ENCODE data around the gene PIGA. TPM values are rescaled to one million over a fixed set of nuclear protein-coding genes. Genes with fewer than 3 reads are reported as not detected.

The PIGA gene
- total and polyA plus RNA-seq, 9 of the 15 experiments (the other 6 are each of a cell fraction or from before 2014, with no cell fraction given): 14.8 to 36.9 (median 23.5) TPM

DNA sequence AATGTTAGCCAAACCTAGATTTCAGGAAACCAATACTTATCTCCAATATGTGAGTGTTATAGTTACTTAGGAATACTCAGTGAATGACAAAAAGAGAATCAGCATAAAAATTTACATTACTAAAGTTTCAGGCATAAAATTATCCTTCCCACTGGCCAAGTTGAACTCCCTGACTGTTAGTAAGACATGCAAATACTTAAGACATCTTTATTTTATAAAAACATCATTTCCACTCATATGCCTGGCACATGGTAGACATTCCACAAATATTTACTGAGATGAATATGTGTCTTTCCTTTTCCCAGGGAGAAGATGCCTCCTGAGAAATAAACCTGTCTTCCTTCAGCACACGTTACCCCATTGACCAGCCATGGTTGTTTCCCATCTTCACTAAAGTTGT is 41.6 kb upstream of the PIGA start (continued):
- TF ChIP-seq PATZ1 (CRISPR knock-in tag; IDR thresholded peaks at IDR 0.05; ENCODE audit: borderline replicate concordance) (no peak), POLR3G (IDR thresholded peaks at IDR 0.05; ENCODE audit: extremely low read depth, insufficient read length, insufficient replicate concordance) (no peak), ARNT (IDR thresholded peaks at IDR 0.05) (no peak), CREB3 (tag; conservative IDR thresholded peaks at IDR 0.05; ENCODE audit: low read depth) (no peak), MIER1 (IDR thresholded peaks at IDR 0.05; ENCODE audit: low read depth) (no peak), ZNF639 (CRISPR knock-in tag; conservative IDR thresholded peaks at IDR 0.05 in 1 of 2, IDR thresholded peaks at IDR 0.05 in 1 of 2) (no peak)
- TF ChIP-seq, protein P1, sequence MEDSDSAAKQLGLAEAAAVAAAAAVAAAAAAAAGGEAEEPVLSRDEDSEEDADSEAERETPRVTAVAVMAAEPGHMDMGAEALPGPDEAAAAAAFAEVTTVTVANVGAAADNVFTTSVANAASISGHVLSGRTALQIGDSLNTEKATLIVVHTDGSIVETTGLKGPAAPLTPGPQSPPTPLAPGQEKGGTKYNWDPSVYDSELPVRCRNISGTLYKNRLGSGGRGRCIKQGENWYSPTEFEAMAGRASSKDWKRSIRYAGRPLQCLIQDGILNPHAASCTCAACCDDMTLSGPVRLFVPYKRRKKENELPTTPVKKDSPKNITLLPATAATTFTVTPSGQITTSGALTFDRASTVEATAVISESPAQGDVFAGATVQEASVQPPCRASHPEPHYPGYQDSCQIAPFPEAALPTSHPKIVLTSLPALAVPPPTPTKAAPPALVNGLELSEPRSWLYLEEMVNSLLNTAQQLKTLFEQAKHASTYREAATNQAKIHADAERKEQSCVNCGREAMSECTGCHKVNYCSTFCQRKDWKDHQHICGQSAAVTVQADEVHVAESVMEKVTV (CRISPR knock-in tag; IDR thresholded peaks at IDR 0.05): no peak
